ENCODE results near the gene LAMA5. TPM values are rescaled to one million over a fixed set of nuclear protein-coding genes. Genes with fewer than 3 reads are reported as not detected.

Gene LAMA5
- total RNA-seq, 4 donors from 2014 or later, result 95.2 to 230 (median 139) TPM

GRCh38 chr20:62391165-62392076 is 24.3 kb upstream of the LAMA5 start:
- no peaks in the 10 kb centered on the region for H3K9me3 ChIP-seq
- peaks cover 0 to 20% (median 10%) of the 10 kb centered on the region in 4 donors for H3K4me1 ChIP-seq
- H3K27ac ChIP-seq, result no peak overlapping the region
- WGBS, 2 donors, result 87 to 89% methylated on average over 38 to 39 of the region's 44 CpGs
- no peak overlapping the region for H3K4me3 ChIP-seq
- no peaks in the 10 kb centered on the region for H3K27me3 ChIP-seq
- H3K36me3 ChIP-seq, result peaks cover 0 to 85% (median 3%) of the 10 kb centered on the region in 3 donors
- TF ChIP-seq POLR2A (IDR thresholded peaks at IDR 0.05), result no peak
- TF ChIP-seq CTCF (IDR thresholded peaks at IDR 0.05), result no peak
- TF ChIP-seq EP300 (IDR thresholded peaks at IDR 0.05), result no peak
- DNase-seq (ENCODE audit: low spot score in 2 of 2), result no peak

GRCh38 chr20:62390317-62391164 is 23.4 kb upstream of the LAMA5 start:
- Histone ChIP-seq H3K27ac (no peak overlapping the region), H3K36me3 (peaks cover 0 to 76% (median 3%) of the 10 kb centered on the region in 3 donors), H3K9me3 (no peaks in the 10 kb centered on the region), H3K27me3 (no peaks in the 10 kb centered on the region), H3K4me3 (no peak overlapping the region), H3K4me1 (peaks cover 0 to 28% (median 17%) of the 10 kb centered on the region in 4 donors)
- WGBS, 2 donors, result 76% methylated on average over 23 to 29 of the region's 29 CpGs
- DNase-seq (ENCODE audit: low spot score in 2 of 2), result no peak
- no peak for TF ChIP-seq EP300 (IDR thresholded peaks at IDR 0.05)
- no peak for TF ChIP-seq POLR2A (IDR thresholded peaks at IDR 0.05)
- no peak for TF ChIP-seq CTCF (IDR thresholded peaks at IDR 0.05)

- peaks cover 0 to 67% (median 3%) of the 10 kb centered on the region in 3 donors for H3K36me3 ChIP-seq
- TF ChIP-seq POLR2A (IDR thresholded peaks at IDR 0.05) (no peak), EP300 (IDR thresholded peaks at IDR 0.05) (no peak), CTCF (IDR thresholded peaks at IDR 0.05) (no peak)
- no peak for DNase-seq (ENCODE audit: low spot score in 2 of 2)
- no peak overlapping the region for H3K27ac ChIP-seq
- no peaks in the 10 kb centered on the region for H3K27me3 ChIP-seq
- H3K4me3 ChIP-seq, result no peak overlapping the region
- no peaks in the 10 kb centered on the region for H3K9me3 ChIP-seq
- peaks cover 0 to 37% (median 22%) of the 10 kb centered on the region in 4 donors for H3K4me1 ChIP-seq
- WGBS, 2 donors, result 73 to 76% methylated on average over 5 of the region's 5 CpGs
These were observed 22.5 kb upstream of the LAMA5 start for GRCh38 chr20:62389601-62390087.

GRCh38 chr20:62388839-62389600 is 21.9 kb upstream of the LAMA5 start:
- Histone ChIP-seq H3K27me3 (no peaks in the 10 kb centered on the region), H3K27ac (no peak overlapping the region), H3K4me3 (no peak overlapping the region), H3K9me3 (no peaks in the 10 kb centered on the region), H3K4me1 (peaks cover 0 to 38% (median 22%) of the 10 kb centered on the region in 4 donors), H3K36me3 (peaks cover 0 to 61% (median 3%) of the 10 kb centered on the region in 3 donors)
- WGBS, 2 donors, result 77 to 83% methylated on average over 11 of the region's 11 CpGs
- DNase-seq (ENCODE audit: low spot score in 2 of 2), result no peak
- no peak for TF ChIP-seq CTCF (IDR thresholded peaks at IDR 0.05)
- no peak for TF ChIP-seq EP300 (IDR thresholded peaks at IDR 0.05)
- TF ChIP-seq POLR2A (IDR thresholded peaks at IDR 0.05), result no peak
